Heart left ventricle (tissue), 13 donors: ENCODE measurements around the gene TM4SF5.

Experiments used
- POLR2A ChIP-seq, 2 donors: fragments of 450-650 bp; IDR thresholded peaks; one replicate each; pipeline ENCODE4 v1.6.1; 2017; ENCODE audit warnings: antibody characterized with exemption in 2 of 2, mild to moderate bottlenecking in 2 of 2, moderate library complexity in 2 of 2
- TF ChIP-seq, protein P1 (sequence below), 12 donors: fragments of 200-600 bp; sonication (generic) in 4 of 12; IDR thresholded peaks; one replicate each; pipeline versions ENCODE4 v1.5.0 to v1.8.0; 2018 to 2022; ENCODE audit warnings: antibody characterized with exemption in 12 of 12, mild to moderate bottlenecking in 5 of 12
- donor health status: ischemic (EF 13 %, LVEDD 7.1; RV severe dilation, severe dysfunction).
- donor health status: DM: no; HTN: yes; CAD: no.
- donor health status: DM: no; HTN: no; CAD: no.
- donor health status: ischemic (EF 25% LVEDD 6.9; RV normal size, moderate dysfunction).
- donor health status: ischemic (EF 25% LVEDD 5.7; RV mildly dilated, moderate dysfunction).
- donor health status: ischemic (EF 35%, LVEDD 5.7; RV mildly dilated, moderate dysfunction).
- donor health status: nonischemic (EF 11% LVEDD 7.7; RV severe dilation, severe dysfunction).
- donor health status: DM: yes; HTN: yes; CAD: no.
- donor health status: PGD.
- donor health status: ischemic (EF 29% LVEDD 5.4; RV normal size, mild dysfunction).
- donor health status: nonischemic (EF 23%, LVEDD 6.1; RV moderate dilation, normal function).

GRCh38 chr17:4786106-4786511 lies 14.4 kb downstream of the TM4SF5 start, which contains the start of gene VMO1:
- TF ChIP-seq, protein P1, sequence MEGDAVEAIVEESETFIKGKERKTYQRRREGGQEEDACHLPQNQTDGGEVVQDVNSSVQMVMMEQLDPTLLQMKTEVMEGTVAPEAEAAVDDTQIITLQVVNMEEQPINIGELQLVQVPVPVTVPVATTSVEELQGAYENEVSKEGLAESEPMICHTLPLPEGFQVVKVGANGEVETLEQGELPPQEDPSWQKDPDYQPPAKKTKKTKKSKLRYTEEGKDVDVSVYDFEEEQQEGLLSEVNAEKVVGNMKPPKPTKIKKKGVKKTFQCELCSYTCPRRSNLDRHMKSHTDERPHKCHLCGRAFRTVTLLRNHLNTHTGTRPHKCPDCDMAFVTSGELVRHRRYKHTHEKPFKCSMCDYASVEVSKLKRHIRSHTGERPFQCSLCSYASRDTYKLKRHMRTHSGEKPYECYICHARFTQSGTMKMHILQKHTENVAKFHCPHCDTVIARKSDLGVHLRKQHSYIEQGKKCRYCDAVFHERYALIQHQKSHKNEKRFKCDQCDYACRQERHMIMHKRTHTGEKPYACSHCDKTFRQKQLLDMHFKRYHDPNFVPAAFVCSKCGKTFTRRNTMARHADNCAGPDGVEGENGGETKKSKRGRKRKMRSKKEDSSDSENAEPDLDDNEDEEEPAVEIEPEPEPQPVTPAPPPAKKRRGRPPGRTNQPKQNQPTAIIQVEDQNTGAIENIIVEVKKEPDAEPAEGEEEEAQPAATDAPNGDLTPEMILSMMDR (IDR thresholded peaks at IDR 0.05): no peak
- TF ChIP-seq POLR2A (IDR thresholded peaks at IDR 0.05): no peak
